ENCODE measurements around the gene PAFAH1B2. TPM values are rescaled to one million over a fixed set of nuclear protein-coding genes. Genes with fewer than 3 reads are reported as not detected.

The PAFAH1B2 gene
- total RNA-seq, 1 donor from 2014 or later = 98.6 TPM

DNA sequence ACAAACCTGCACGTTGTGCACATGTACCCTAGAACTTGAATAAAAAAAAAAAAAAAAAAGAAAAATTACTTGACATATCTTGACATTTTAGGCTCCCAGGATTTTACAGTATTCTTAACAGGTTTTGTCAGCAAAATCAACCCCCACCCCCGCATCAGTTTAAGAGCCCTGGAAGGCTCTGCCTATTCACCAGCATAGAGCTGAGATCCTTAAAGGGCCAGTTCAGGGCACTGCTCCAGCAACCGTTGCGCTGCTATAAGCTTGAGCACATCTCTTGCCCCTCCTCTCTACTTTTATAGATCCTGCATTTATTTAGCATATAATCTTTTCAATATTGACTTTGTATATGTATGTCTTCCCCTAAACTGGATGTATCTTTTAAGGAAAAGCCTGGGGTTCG lies 697 bp upstream of the PAFAH1B2 start:
- peak overlapping the region; percentile 95 for H3K4me3 Mint-ChIP-seq
- peak overlapping the region; percentile 86 for H3K27ac Mint-ChIP-seq
- peaks cover 26% of the 10 kb centered on the region for H3K4me1 Mint-ChIP-seq
- TF ChIP-seq, protein P1, sequence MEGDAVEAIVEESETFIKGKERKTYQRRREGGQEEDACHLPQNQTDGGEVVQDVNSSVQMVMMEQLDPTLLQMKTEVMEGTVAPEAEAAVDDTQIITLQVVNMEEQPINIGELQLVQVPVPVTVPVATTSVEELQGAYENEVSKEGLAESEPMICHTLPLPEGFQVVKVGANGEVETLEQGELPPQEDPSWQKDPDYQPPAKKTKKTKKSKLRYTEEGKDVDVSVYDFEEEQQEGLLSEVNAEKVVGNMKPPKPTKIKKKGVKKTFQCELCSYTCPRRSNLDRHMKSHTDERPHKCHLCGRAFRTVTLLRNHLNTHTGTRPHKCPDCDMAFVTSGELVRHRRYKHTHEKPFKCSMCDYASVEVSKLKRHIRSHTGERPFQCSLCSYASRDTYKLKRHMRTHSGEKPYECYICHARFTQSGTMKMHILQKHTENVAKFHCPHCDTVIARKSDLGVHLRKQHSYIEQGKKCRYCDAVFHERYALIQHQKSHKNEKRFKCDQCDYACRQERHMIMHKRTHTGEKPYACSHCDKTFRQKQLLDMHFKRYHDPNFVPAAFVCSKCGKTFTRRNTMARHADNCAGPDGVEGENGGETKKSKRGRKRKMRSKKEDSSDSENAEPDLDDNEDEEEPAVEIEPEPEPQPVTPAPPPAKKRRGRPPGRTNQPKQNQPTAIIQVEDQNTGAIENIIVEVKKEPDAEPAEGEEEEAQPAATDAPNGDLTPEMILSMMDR (IDR thresholded peaks at IDR 0.05; ENCODE audit: unreplicated experiment) = no peak
- H3K9me3 Mint-ChIP-seq = no peaks in the 10 kb centered on the region
- peaks cover 7% of the 10 kb centered on the region for H3K36me3 Mint-ChIP-seq
- H3K27me3 Mint-ChIP-seq (ENCODE audit: low read depth) = peaks cover 16% of the 10 kb centered on the region
- DNase-seq (ENCODE audit: low spot score in 2 of 2, unreplicated experiment in 2 of 2) = no peak

DNA sequence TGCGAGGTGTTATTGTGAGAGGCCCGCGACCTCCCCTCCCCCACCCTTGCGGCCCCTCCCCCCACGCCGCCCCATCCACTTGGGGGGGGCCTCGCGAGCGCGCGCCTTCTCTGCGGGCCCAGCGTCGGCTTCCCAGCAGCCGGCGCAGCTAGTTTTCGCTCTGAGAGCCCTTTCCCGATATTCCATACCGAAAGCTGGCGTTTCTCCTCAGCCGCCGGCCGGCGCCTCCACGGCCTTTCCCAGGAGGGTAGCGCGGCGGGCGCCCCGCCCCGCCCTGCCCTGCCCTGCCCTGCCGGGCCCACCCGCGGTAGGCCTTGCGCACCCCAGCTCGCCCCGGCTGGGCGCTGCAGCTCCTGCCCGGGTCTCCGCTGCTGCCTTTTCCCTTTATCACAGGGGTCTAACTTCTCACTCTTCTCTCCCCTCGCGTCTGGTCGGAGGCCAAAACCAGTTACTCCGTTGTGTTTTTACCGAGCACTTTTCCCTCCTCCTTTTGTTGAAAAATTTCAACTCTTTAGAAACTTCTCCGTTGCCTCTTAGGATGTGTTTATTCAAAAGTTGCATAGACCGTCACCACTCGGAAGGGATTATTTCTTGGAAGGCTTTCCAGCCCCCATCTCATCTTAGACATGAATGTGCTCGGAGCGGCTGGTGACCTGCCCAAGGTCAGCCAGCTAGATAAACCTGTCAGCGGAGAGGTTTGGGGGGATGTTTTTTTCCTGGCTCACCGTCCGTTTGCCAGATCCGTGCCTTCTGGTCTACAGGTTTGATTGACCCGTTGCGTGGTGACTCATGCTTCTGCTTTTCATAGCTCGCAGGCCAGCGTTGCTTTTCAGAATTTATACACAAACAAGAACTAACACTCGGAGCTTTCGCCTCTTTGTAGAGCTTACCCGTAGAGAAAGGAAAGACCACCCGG lies 648 bp downstream of the PAFAH1B2 start:
- H3K4me3 Mint-ChIP-seq = peak overlapping the region; percentile 95
- peak in 1 of 2 experiments; percentile 42 for DNase-seq (ENCODE audit: low spot score in 2 of 2, unreplicated experiment in 2 of 2)
- H3K36me3 Mint-ChIP-seq = peaks cover 7% of the 10 kb centered on the region
- H3K27ac Mint-ChIP-seq = peak overlapping the region; percentile 97
- no peaks in the 10 kb centered on the region for H3K9me3 Mint-ChIP-seq
- peaks cover 27% of the 10 kb centered on the region for H3K4me1 Mint-ChIP-seq
- TF ChIP-seq, protein P1 (IDR thresholded peaks at IDR 0.05; ENCODE audit: unreplicated experiment) = no peak
- peaks cover 15% of the 10 kb centered on the region for H3K27me3 Mint-ChIP-seq (ENCODE audit: low read depth)

DNA sequence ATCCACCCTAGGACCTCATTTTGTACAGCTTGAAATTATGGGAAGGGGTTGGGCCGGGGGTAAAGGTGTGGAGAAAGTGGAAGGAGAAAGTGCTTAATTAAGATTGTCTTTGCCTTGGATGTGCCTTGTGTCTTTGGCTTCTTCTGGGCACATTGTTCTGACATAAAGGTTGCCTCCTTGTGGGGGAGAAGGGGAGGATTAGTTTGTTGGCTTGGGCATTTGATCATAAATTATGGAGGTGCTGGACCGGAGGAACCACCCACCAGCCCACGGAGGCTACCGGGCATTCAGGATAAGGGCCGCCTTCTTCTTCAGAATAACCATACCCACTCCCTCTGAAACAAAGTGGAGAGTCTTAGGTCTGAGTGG lies 1.3 kb downstream of the PAFAH1B2 start:
- no peak for DNase-seq (ENCODE audit: low spot score in 2 of 2, unreplicated experiment in 2 of 2)
- H3K27me3 Mint-ChIP-seq (ENCODE audit: low read depth) = peaks cover 10% of the 10 kb centered on the region
- H3K36me3 Mint-ChIP-seq = peaks cover 8% of the 10 kb centered on the region
- H3K4me1 Mint-ChIP-seq = peaks cover 30% of the 10 kb centered on the region
- peak overlapping the region; percentile 97 for H3K27ac Mint-ChIP-seq
- H3K4me3 Mint-ChIP-seq = peak overlapping the region; percentile 95
- TF ChIP-seq, protein P1 (IDR thresholded peaks at IDR 0.05; ENCODE audit: unreplicated experiment) = no peak
- H3K9me3 Mint-ChIP-seq = no peaks in the 10 kb centered on the region

DNA sequence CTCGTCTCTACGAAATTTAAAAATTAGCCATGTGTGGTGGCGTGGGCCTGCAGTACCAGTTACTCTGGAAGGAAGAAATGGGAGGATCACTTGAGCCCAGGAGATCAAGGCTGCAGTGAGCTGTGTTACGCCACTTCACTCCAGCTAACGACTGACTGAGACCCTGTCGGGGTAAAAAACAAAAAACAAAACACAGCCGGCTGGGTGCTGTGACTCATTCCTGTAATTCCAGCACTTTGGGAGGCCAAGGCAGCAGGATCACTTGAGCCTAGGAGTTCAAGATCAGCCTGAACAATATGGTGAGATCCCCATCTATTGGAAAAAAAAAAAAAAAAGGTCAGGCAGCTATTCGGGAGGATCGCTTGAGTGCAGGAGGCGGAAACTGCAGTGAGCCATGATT lies 2.4 kb downstream of the PAFAH1B2 start:
- peaks cover 4% of the 10 kb centered on the region for H3K27me3 Mint-ChIP-seq (ENCODE audit: low read depth)
- peaks cover 33% of the 10 kb centered on the region for H3K4me1 Mint-ChIP-seq
- H3K36me3 Mint-ChIP-seq = peaks cover 10% of the 10 kb centered on the region
- no peaks in the 10 kb centered on the region for H3K9me3 Mint-ChIP-seq
- TF ChIP-seq, protein P1 (IDR thresholded peaks at IDR 0.05; ENCODE audit: unreplicated experiment) = no peak
- H3K27ac Mint-ChIP-seq = peak overlapping the region; percentile 97
- peak overlapping the region; percentile 95 for H3K4me3 Mint-ChIP-seq
- no peak for DNase-seq (ENCODE audit: low spot score in 2 of 2, unreplicated experiment in 2 of 2)

DNA sequence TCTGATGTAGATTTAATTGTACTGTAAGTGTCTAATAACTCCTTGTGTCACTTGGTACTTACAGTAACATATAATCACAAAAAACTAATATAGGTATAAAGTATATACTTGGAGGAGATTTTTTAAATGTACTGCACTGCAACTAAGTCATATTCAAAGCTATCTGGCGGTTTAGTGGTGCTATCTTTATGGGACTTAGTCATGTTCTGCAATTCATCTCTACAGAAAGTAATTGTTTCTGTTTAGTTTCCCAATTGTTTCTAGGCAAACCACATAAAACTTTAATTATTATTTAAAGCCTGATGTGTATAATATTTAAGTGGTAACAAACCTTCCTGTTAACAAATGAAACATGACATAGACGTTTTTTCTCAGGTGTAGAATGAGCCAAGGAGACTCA lies 8.0 kb downstream of the PAFAH1B2 start:
- Mint-ChIP-seq H3K27me3 (ENCODE audit: low read depth) (no peaks in the 10 kb centered on the region), H3K4me1 (peaks cover 12% of the 10 kb centered on the region), H3K27ac (peak overlapping the region; percentile 40), H3K4me3 (no peak overlapping the region), H3K36me3 (peaks cover 17% of the 10 kb centered on the region), H3K9me3 (no peaks in the 10 kb centered on the region)
- DNase-seq (ENCODE audit: low spot score in 2 of 2, unreplicated experiment in 2 of 2) = no peak
- TF ChIP-seq, protein P1 (IDR thresholded peaks at IDR 0.05; ENCODE audit: unreplicated experiment) = no peak
